ENCODE measurements around the gene ENPP1. TPM values are rescaled to one million over a fixed set of nuclear protein-coding genes. Genes with fewer than 3 reads are reported as not detected.

ENPP1 gene
- total RNA-seq (2021): 3.0 and 4.1 TPM in 2 replicates
- Bru-seq, nascent RNA: percentile 40 among the genes with signal in this experiment
- percentile 33 among the genes with signal in this experiment for BruChase-seq, experiment 1, labeled RNA remaining after a 2-hour chase
- percentile 39 among the genes with signal in this experiment for BruChase-seq, experiment 2, labeled RNA remaining after a 6-hour chase
- long read RNA-seq, full-length matches to known transcripts: 5 of 7 reads
- long read RNA-seq, partial matches to known transcripts: 0 of 7 reads
- long read RNA-seq, other reads (novel, unspliced or antisense): 2 of 7 reads

GRCh38 chr6:131807644-131808459 is at the start of gene ENPP1:
Gene ENPP1, plus strand, starts transcription at chr6:131808020. Its CDS starts 16 bp downstream, at chr6:131808036.
- no peak for TF ChIP-seq EZH2 (IDR thresholded peaks at IDR 0.05; ENCODE audit: low read depth)
- no peak; the same call in 1 of the 2 replicates for TF ChIP-seq CTCF (conservative IDR thresholded peaks at IDR 0.05)

GRCh38 chr6:131758920-131759319 is 48.9 kb upstream of the ENPP1 start:
- TF ChIP-seq CTCF (conservative IDR thresholded peaks at IDR 0.05) (no peak), EZH2 (IDR thresholded peaks at IDR 0.05; ENCODE audit: low read depth) (no peak)
- intact Hi-C loops (cut with micrococcal nuclease; ENCODE audit: unreplicated experiment): no loop called here
- BruUV-seq (replicated peaks): no TSS peak
- no peak overlapping the region for H3K4me3 ChIP-seq
- no peaks in the 10 kb centered on the region for H3K9me3 ChIP-seq (ENCODE audit: insufficient read depth, low read depth)
- no peaks in the 10 kb centered on the region for H3K9me2 ChIP-seq (ENCODE audit: insufficient read depth)
- H2AFZ ChIP-seq: no peak overlapping the region
- H3K36me3 ChIP-seq (ENCODE audit: low read depth): no peaks in the 10 kb centered on the region
- no peaks in the 10 kb centered on the region for H3F3A ChIP-seq (ENCODE audit: insufficient read depth, low read depth)
- no peak overlapping the region for H3K27ac ChIP-seq
- no peaks in the 10 kb centered on the region for H3K27me3 ChIP-seq (ENCODE audit: insufficient read depth, low read depth)
- H3K79me2 ChIP-seq (ENCODE audit: low read depth): no peaks in the 10 kb centered on the region
- no peak for DNase-seq
- H3K4me2 ChIP-seq: no peak overlapping the region
- no peaks in the 10 kb centered on the region for H4K20me1 ChIP-seq (ENCODE audit: insufficient read depth)
- CTCF ChIA-PET: no interaction called here
- POLR2A ChIA-PET (ENCODE audit: unreplicated experiment): no interaction called here
- no peaks in the 10 kb centered on the region for H3K4me1 ChIP-seq (replicated peaks; ENCODE audit: insufficient read depth)

More at GRCh38 chr6:131807644-131808459, at the start of gene ENPP1:
- CTCF ChIA-PET: no interaction called here
- H3K4me2 ChIP-seq: peak within 1 kb of the TSS; percentile 98
- BruUV-seq (replicated peaks): no TSS peak
- H3K36me3 ChIP-seq (ENCODE audit: low read depth): no peaks in the 10 kb centered on the region
- no peaks in the 10 kb centered on the region for H3K9me2 ChIP-seq (ENCODE audit: insufficient read depth)
- H3K27me3 ChIP-seq (ENCODE audit: insufficient read depth, low read depth): no peaks in the 10 kb centered on the region
- H3F3A ChIP-seq (ENCODE audit: insufficient read depth, low read depth): peaks cover 11% of the 10 kb centered on the region; the same call in 1 of the 2 replicates
- intact Hi-C loops (cut with micrococcal nuclease; ENCODE audit: unreplicated experiment): no loop called here
- DNase-seq: peak; percentile 53 to 59
- H3K4me1 ChIP-seq (replicated peaks; ENCODE audit: insufficient read depth): peaks cover 13% of the 10 kb centered on the region
- no peaks in the 10 kb centered on the region for H3K9me3 ChIP-seq (ENCODE audit: insufficient read depth, low read depth)
- peak within 1 kb of the TSS; percentile 88 for H3K4me3 ChIP-seq
- H3K79me2 ChIP-seq (ENCODE audit: low read depth): no peaks in the 10 kb centered on the region
- H2AFZ ChIP-seq: peak within 1 kb of the TSS; percentile 99
- no peaks in the 10 kb centered on the region for H4K20me1 ChIP-seq (ENCODE audit: insufficient read depth)
- no peak within 1 kb of the TSS for H3K27ac ChIP-seq
- POLR2A ChIA-PET (ENCODE audit: unreplicated experiment): no interaction called here

GRCh38 chr6:131761060-131761761 is 46.6 kb upstream of the ENPP1 start:
- Histone ChIP-seq H3K27me3 (ENCODE audit: insufficient read depth, low read depth) (no peaks in the 10 kb centered on the region), H3K9me2 (ENCODE audit: insufficient read depth) (no peaks in the 10 kb centered on the region), H3K4me3 (no peak overlapping the region), H2AFZ (no peak overlapping the region), H3K79me2 (ENCODE audit: low read depth) (no peaks in the 10 kb centered on the region), H3F3A (ENCODE audit: insufficient read depth, low read depth) (no peaks in the 10 kb centered on the region), H3K36me3 (ENCODE audit: low read depth) (no peaks in the 10 kb centered on the region), H4K20me1 (ENCODE audit: insufficient read depth) (no peaks in the 10 kb centered on the region), H3K27ac (no peak overlapping the region), H3K4me1 (replicated peaks; ENCODE audit: insufficient read depth) (no peaks in the 10 kb centered on the region), H3K9me3 (ENCODE audit: insufficient read depth, low read depth) (no peaks in the 10 kb centered on the region), H3K4me2 (no peak overlapping the region)
- ChIA-PET CTCF (no interaction called here), POLR2A (ENCODE audit: unreplicated experiment) (no interaction called here)
- DNase-seq: no peak
- intact Hi-C loops (cut with micrococcal nuclease; ENCODE audit: unreplicated experiment): no loop called here
- no TSS peak for BruUV-seq (replicated peaks)
- TF ChIP-seq EZH2 (IDR thresholded peaks at IDR 0.05; ENCODE audit: low read depth) (no peak), CTCF (conservative IDR thresholded peaks at IDR 0.05) (no peak)
